WTC11 (cell line): ENCODE measurements around the gene ZNF277. TPM values are rescaled to one million over a fixed set of nuclear protein-coding genes. Genes with fewer than 3 reads are reported as not detected.

Experiments
- E2F4 ChIP-seq: sonication (generic); formaldehyde crosslinking; IDR thresholded peaks from 2 replicates; pipeline ENCODE4 v1.8.1; 2022; ENCODE audit warnings: low read depth, mild to moderate bottlenecking, moderate library complexity, missing genetic modification reagents, borderline replicate concordance
- ELF4 ChIP-seq: sonication (generic); formaldehyde crosslinking; IDR thresholded peaks from 2 replicates; pipeline ENCODE4 v1.8.1; 2022; ENCODE audit warnings: low read depth, mild to moderate bottlenecking, moderate library complexity, missing genetic modification reagents
- ESRRA ChIP-seq: sonication (generic); formaldehyde crosslinking; IDR thresholded peaks from 2 replicates; pipeline ENCODE4 v1.8.1; 2022; ENCODE audit warnings: mild to moderate bottlenecking, missing genetic modification reagents, borderline replicate concordance
- ETV6 ChIP-seq: sonication (generic); formaldehyde crosslinking; IDR thresholded peaks from 2 replicates; pipeline ENCODE4 v1.8.1; 2022; ENCODE audit warnings: mild to moderate bottlenecking, missing genetic modification reagents
- NFYB ChIP-seq: sonication (generic); formaldehyde crosslinking; conservative IDR thresholded peaks from 2 replicates; pipeline ENCODE4 v1.8.0; 2022; ENCODE audit warnings: low read depth, missing genetic modification reagents
- NR3C1 ChIP-seq: sonication (generic); formaldehyde crosslinking; conservative IDR thresholded peaks from 2 replicates; pipeline ENCODE4 v1.8.1; 2023; ENCODE audit warnings: low read depth, mild to moderate bottlenecking, missing genetic modification reagents
- RORB ChIP-seq: fragments of 250-450 bp; sonication (Bioruptor Pico); IDR thresholded peaks from 2 replicates; pipeline ENCODE4 v1.9.0; 2021; ENCODE audit warnings: mild to moderate bottlenecking
- SMAD3 ChIP-seq: sonication (generic); formaldehyde crosslinking; IDR thresholded peaks from 2 replicates; pipeline ENCODE4 v1.8.0; 2022; ENCODE audit warnings: missing genetic modification reagents, mild to moderate bottlenecking, borderline replicate concordance
- ZNF219 ChIP-seq: sonication (generic); formaldehyde crosslinking; IDR thresholded peaks from 2 replicates; pipeline ENCODE4 v1.8.0; 2023; ENCODE audit warnings: missing genetic modification reagents, mild to moderate bottlenecking, borderline replicate concordance
- ZNF232 ChIP-seq: sonication (generic); formaldehyde crosslinking; IDR thresholded peaks from 2 replicates; pipeline ENCODE4 v1.8.0; 2022; ENCODE audit warnings: mild to moderate bottlenecking, missing genetic modification reagents
- ZNF512 ChIP-seq: sonication (generic); formaldehyde crosslinking; IDR thresholded peaks from 2 replicates; pipeline ENCODE4 v1.8.1; 2022; ENCODE audit warnings: missing genetic modification reagents, borderline replicate concordance
- ZSCAN18 ChIP-seq: fragments of 250-450 bp; sonication (Bioruptor Pico); IDR thresholded peaks from 2 replicates; pipeline ENCODE4 v2.1.2; 2022; ENCODE audit warnings: mild to moderate bottlenecking, moderate library complexity
- total RNA-seq: library from RNA; stranded (reverse); gene quantifications from 3 replicates; pipeline ENCODE4 v1.2.3, GENCODE V29; 2021
- TF ChIP-seq, protein P1 (sequence below): fragments of 250-450 bp; sonication (Bioruptor Pico); IDR thresholded peaks from 2 replicates; pipeline ENCODE4 v1.9.0; 2021; ENCODE audit warnings: mild to moderate bottlenecking, borderline replicate concordance
- TF ChIP-seq, protein P2 (sequence below): sonication (generic); formaldehyde crosslinking; IDR thresholded peaks from 2 replicates; pipeline ENCODE4 v1.8.0; 2023; ENCODE audit warnings: mild to moderate bottlenecking, missing genetic modification reagents
- TF ChIP-seq, protein P3 (sequence below): sonication (generic); formaldehyde crosslinking; IDR thresholded peaks from 2 replicates; pipeline ENCODE4 v1.8.1; 2023; ENCODE audit warnings: mild to moderate bottlenecking, missing genetic modification reagents, moderate library complexity

ZNF277 gene
- total RNA-seq, 1 experiment from 2014 or later, result 22.5 TPM

- TF ChIP-seq, protein P1, sequence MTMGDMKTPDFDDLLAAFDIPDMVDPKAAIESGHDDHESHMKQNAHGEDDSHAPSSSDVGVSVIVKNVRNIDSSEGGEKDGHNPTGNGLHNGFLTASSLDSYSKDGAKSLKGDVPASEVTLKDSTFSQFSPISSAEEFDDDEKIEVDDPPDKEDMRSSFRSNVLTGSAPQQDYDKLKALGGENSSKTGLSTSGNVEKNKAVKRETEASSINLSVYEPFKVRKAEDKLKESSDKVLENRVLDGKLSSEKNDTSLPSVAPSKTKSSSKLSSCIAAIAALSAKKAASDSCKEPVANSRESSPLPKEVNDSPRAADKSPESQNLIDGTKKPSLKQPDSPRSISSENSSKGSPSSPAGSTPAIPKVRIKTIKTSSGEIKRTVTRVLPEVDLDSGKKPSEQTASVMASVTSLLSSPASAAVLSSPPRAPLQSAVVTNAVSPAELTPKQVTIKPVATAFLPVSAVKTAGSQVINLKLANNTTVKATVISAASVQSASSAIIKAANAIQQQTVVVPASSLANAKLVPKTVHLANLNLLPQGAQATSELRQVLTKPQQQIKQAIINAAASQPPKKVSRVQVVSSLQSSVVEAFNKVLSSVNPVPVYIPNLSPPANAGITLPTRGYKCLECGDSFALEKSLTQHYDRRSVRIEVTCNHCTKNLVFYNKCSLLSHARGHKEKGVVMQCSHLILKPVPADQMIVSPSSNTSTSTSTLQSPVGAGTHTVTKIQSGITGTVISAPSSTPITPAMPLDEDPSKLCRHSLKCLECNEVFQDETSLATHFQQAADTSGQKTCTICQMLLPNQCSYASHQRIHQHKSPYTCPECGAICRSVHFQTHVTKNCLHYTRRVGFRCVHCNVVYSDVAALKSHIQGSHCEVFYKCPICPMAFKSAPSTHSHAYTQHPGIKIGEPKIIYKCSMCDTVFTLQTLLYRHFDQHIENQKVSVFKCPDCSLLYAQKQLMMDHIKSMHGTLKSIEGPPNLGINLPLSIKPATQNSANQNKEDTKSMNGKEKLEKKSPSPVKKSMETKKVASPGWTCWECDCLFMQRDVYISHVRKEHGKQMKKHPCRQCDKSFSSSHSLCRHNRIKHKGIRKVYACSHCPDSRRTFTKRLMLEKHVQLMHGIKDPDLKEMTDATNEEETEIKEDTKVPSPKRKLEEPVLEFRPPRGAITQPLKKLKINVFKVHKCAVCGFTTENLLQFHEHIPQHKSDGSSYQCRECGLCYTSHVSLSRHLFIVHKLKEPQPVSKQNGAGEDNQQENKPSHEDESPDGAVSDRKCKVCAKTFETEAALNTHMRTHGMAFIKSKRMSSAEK (CRISPR knock-in tag), result no peak
- TF ChIP-seq ZNF219 (CRISPR knock-in tag) (no peak), ZSCAN18 (CRISPR knock-in tag) (no peak), ESRRA (CRISPR knock-in tag) (no peak), RORB (CRISPR knock-in tag) (no peak), ZNF512 (no peak), ETV6 (CRISPR knock-in tag) (no peak), NR3C1 (CRISPR knock-in tag) (no peak), ELF4 (CRISPR knock-in tag) (no peak), NFYB (CRISPR knock-in tag) (no peak), ZNF232 (CRISPR knock-in tag) (no peak), SMAD3 (CRISPR knock-in tag) (no peak), E2F4 (CRISPR knock-in tag) (no peak)
- TF ChIP-seq, protein P2, sequence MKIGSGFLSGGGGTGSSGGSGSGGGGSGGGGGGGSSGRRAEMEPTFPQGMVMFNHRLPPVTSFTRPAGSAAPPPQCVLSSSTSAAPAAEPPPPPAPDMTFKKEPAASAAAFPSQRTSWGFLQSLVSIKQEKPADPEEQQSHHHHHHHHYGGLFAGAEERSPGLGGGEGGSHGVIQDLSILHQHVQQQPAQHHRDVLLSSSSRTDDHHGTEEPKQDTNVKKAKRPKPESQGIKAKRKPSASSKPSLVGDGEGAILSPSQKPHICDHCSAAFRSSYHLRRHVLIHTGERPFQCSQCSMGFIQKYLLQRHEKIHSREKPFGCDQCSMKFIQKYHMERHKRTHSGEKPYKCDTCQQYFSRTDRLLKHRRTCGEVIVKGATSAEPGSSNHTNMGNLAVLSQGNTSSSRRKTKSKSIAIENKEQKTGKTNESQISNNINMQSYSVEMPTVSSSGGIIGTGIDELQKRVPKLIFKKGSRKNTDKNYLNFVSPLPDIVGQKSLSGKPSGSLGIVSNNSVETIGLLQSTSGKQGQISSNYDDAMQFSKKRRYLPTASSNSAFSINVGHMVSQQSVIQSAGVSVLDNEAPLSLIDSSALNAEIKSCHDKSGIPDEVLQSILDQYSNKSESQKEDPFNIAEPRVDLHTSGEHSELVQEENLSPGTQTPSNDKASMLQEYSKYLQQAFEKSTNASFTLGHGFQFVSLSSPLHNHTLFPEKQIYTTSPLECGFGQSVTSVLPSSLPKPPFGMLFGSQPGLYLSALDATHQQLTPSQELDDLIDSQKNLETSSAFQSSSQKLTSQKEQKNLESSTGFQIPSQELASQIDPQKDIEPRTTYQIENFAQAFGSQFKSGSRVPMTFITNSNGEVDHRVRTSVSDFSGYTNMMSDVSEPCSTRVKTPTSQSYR (CRISPR knock-in tag), result no peak
- TF ChIP-seq, protein P3, sequence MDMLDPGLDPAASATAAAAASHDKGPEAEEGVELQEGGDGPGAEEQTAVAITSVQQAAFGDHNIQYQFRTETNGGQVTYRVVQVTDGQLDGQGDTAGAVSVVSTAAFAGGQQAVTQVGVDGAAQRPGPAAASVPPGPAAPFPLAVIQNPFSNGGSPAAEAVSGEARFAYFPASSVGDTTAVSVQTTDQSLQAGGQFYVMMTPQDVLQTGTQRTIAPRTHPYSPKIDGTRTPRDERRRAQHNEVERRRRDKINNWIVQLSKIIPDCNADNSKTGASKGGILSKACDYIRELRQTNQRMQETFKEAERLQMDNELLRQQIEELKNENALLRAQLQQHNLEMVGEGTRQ (CRISPR knock-in tag), result no peak
Observed at GRCh38 chr7:112322070-112322469, 115.6 kb downstream of the ZNF277 start (continued).
